ENCODE results near the gene GFRA1. TPM values are rescaled to one million over a fixed set of nuclear protein-coding genes. Genes with fewer than 3 reads are reported as not detected.

Gene GFRA1
- total RNA-seq, 1 experiment from 2014 or later: not detected

DNA sequence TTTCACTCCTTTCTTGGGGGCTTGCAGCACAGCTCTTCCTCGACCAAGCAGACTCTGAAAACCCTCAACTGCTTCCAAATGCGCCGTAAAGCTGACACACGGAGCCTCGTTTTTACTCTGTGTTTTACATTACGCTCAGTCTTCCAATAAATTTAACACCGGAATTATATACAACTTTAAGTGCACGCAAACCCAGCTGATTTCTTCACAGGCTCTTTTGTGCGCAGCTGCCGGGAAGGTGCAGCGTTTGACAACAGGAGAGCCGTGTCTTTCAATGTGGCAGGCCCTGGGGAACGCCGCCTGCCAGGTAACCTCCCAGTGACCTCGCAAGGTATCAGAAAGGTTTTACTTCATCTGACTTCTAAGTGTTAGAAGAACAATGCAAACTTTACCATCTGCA is 35.0 kb downstream of the GFRA1 start:
- no TSS peak for BruUV-seq (replicated peaks)
- POLR2A ChIA-PET (ENCODE audit: low non-redundant PET): no interaction called here
- CTCF ChIA-PET: no interaction called here

DNA sequence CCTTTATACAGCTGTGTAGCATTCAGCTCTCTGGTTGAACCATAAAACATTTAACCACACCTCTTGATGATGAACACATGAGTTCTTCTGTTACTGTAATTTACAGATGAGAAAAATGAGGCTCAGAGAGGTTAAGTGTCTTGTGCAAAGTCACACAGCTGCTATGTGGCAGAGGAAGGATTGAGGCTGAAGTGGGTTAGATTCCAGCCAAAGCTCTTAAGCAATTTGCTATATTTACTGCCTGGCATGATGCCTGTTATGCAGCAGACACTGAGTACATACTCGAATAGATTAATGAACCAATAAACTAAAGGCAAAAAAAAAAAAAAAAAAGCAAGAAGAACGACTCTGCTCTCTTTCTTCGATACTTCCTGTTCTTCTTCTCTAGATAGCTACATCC is 35.7 kb downstream of the GFRA1 start:
- no peaks in the 10 kb centered on the region for H3K9me3 ChIP-seq (ENCODE audit: low read depth, low read length, poor library complexity, severe bottlenecking)
- no peaks in the 10 kb centered on the region for H3K36me3 ChIP-seq (ENCODE audit: insufficient read depth, low read length, poor library complexity, severe bottlenecking)
- BruUV-seq (replicated peaks): no TSS peak
- intact Hi-C loops (cut with micrococcal nuclease; ENCODE audit: unreplicated experiment): no loop called here
- TF ChIP-seq, protein P1, sequence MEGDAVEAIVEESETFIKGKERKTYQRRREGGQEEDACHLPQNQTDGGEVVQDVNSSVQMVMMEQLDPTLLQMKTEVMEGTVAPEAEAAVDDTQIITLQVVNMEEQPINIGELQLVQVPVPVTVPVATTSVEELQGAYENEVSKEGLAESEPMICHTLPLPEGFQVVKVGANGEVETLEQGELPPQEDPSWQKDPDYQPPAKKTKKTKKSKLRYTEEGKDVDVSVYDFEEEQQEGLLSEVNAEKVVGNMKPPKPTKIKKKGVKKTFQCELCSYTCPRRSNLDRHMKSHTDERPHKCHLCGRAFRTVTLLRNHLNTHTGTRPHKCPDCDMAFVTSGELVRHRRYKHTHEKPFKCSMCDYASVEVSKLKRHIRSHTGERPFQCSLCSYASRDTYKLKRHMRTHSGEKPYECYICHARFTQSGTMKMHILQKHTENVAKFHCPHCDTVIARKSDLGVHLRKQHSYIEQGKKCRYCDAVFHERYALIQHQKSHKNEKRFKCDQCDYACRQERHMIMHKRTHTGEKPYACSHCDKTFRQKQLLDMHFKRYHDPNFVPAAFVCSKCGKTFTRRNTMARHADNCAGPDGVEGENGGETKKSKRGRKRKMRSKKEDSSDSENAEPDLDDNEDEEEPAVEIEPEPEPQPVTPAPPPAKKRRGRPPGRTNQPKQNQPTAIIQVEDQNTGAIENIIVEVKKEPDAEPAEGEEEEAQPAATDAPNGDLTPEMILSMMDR (conservative IDR thresholded peaks at IDR 0.05; ENCODE audit: low read depth, low read length): no peak
- TF ChIP-seq EZH2 (IDR thresholded peaks at IDR 0.05; ENCODE audit: borderline replicate concordance, low read depth, low read length, poor library complexity, severe bottlenecking): no peak
- H3K4me1 ChIP-seq (ENCODE audit: insufficient read depth, low read length, poor library complexity, severe bottlenecking): no peaks in the 10 kb centered on the region
- H3K4me3 ChIP-seq (ENCODE audit: low read depth, low read length, poor library complexity, severe bottlenecking): no peak overlapping the region
- H3K27ac ChIP-seq (ENCODE audit: low read depth, low read length, poor library complexity, severe bottlenecking): no peak overlapping the region
- CTCF ChIA-PET: no interaction called here
- no peak for DNase-seq (ENCODE audit: low spot score)
- POLR2A ChIA-PET (ENCODE audit: low non-redundant PET): no interaction called here
- peaks cover 45% of the 10 kb centered on the region for H3K27me3 ChIP-seq (replicated peaks; ENCODE audit: insufficient read depth, low read depth, low read length, poor library complexity)

More for the DNA sequence above, 35.0 kb downstream of the GFRA1 start:
- no peaks in the 10 kb centered on the region for H3K36me3 ChIP-seq (ENCODE audit: insufficient read depth, low read length, poor library complexity, severe bottlenecking)
- no peak overlapping the region for H3K27ac ChIP-seq (ENCODE audit: low read depth, low read length, poor library complexity, severe bottlenecking)
- peaks cover 49% of the 10 kb centered on the region for H3K27me3 ChIP-seq (replicated peaks; ENCODE audit: insufficient read depth, low read depth, low read length, poor library complexity)
- TF ChIP-seq, protein P1 (conservative IDR thresholded peaks at IDR 0.05; ENCODE audit: low read depth, low read length): no peak
- no peak for TF ChIP-seq EZH2 (IDR thresholded peaks at IDR 0.05; ENCODE audit: borderline replicate concordance, low read depth, low read length, poor library complexity, severe bottlenecking)
- no peaks in the 10 kb centered on the region for H3K9me3 ChIP-seq (ENCODE audit: low read depth, low read length, poor library complexity, severe bottlenecking)
- intact Hi-C loops (cut with micrococcal nuclease; ENCODE audit: unreplicated experiment): no loop called here
- no peaks in the 10 kb centered on the region for H3K4me1 ChIP-seq (ENCODE audit: insufficient read depth, low read length, poor library complexity, severe bottlenecking)
- DNase-seq (ENCODE audit: low spot score): no peak
- H3K4me3 ChIP-seq (ENCODE audit: low read depth, low read length, poor library complexity, severe bottlenecking): no peak overlapping the region

DNA sequence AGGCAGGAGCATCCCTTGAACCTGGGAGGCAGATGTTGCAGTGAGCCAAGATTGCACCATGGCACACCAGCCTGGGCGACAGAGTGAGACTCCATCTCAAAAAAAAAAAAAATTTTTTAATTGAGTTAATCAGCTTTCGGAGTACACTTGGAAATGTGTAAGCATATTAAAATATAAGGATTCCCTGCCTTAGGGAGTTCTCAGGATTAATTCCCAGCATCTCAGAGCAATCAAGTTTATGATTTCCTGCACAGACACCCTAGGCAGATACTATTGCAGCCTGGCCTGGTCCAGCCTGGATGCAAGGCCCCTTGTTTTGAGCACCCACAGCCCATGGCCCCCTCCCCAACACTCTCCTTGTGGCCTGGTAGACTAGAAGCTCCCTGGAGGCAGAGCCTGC is 39.8 kb downstream of the GFRA1 start:
- Histone ChIP-seq H3K27ac (ENCODE audit: low read depth, low read length, poor library complexity, severe bottlenecking) (no peak overlapping the region), H3K36me3 (ENCODE audit: insufficient read depth, low read length, poor library complexity, severe bottlenecking) (no peaks in the 10 kb centered on the region), H3K4me1 (ENCODE audit: insufficient read depth, low read length, poor library complexity, severe bottlenecking) (no peaks in the 10 kb centered on the region), H3K9me3 (ENCODE audit: low read depth, low read length, poor library complexity, severe bottlenecking) (no peaks in the 10 kb centered on the region), H3K4me3 (ENCODE audit: low read depth, low read length, poor library complexity, severe bottlenecking) (no peak overlapping the region), H3K27me3 (replicated peaks; ENCODE audit: insufficient read depth, low read depth, low read length, poor library complexity) (peaks cover 23% of the 10 kb centered on the region)
- intact Hi-C loops (cut with micrococcal nuclease; ENCODE audit: unreplicated experiment): no loop called here
- BruUV-seq (replicated peaks): no TSS peak
- ChIA-PET CTCF (no interaction called here), POLR2A (ENCODE audit: low non-redundant PET) (no interaction called here)
- TF ChIP-seq EZH2 (IDR thresholded peaks at IDR 0.05; ENCODE audit: borderline replicate concordance, low read depth, low read length, poor library complexity, severe bottlenecking): no peak
- TF ChIP-seq, protein P1 (conservative IDR thresholded peaks at IDR 0.05; ENCODE audit: low read depth, low read length): no peak
- DNase-seq (ENCODE audit: low spot score): no peak

Measured in A673 (cell line).